ENCODE data around the gene HS6ST2. TPM values are rescaled to one million over a fixed set of nuclear protein-coding genes. Genes with fewer than 3 reads are reported as not detected.

The HS6ST2 gene
- total RNA-seq, 1 experiment from 2014 or later, result 0.26 TPM

DNA sequence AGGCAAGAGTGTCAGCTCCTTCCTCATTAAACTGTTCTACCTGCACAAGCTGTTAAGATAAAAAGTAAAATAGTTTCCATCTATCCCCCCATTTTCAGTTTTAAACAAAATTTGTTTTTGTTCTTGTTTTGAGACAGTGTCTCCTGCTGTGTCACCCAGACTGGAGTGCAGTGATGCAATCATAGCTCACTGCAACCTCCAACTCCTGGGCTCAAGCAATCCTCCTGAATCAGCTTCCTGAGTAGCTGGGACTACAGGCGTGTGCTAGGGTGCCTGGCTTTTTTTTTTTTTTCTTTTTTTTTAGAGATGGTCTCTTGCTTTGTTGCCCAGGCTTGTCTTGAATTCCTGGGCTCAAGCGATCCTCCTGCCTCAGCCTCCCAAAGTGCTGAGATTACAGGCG, 105.4 kb downstream of the HS6ST2 start:
- POLR2A ChIA-PET, result no interaction called here
- CTCF ChIA-PET, result interaction anchor here (0.7 kb wide), 1 partner anchor 45 kb away, joined by 4 read pairs; no protein-coding TSS in a partner anchor
- in situ Hi-C loops (cut with HindIII; ENCODE audit: low pct_unique_long_range_greater_than_20kb, low sequenced_read_pairs), result no loop called here

DNA sequence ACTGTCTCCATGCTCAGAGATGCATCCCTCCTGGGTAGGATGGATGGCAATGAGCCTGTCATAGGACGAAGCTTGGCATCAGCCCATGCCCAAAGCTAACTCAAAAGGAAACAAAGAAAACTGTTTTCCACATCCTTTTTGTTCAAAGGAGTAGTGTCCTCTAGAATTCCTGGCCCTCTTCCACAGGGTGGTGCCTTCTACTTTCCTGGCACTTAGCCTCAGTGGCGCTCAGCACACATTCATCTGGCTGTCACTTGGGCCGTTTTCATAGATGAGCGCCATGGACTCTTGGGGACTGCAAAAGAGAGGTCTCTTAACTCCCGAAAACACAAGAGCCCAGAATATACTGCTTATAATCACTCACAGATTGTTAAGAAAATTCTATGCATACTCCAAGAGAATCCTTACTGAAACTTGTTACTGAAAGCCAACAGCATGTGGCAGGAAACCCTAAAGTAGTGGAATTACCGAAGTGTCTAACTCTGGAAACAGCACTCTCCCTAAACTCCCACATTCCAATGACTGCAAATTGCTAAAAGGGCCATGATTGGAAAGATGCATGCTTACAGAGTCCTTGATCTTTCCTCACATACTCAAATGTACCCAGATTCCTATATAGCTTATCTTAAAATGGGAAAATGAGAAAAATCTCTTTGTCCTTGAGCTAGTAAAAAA, 110.0 kb downstream of the HS6ST2 start:
- Histone ChIP-seq H3K36me3 (ENCODE audit: control insufficient read depth, insufficient read depth, low read length) (no peaks in the 10 kb centered on the region), H3K4me1 (ENCODE audit: control insufficient read depth, insufficient read depth, low read length) (no peaks in the 10 kb centered on the region), H3K27me3 (ENCODE audit: control insufficient read depth, insufficient read depth, low read length) (no peaks in the 10 kb centered on the region), H3K27ac (ENCODE audit: low read length) (no peak overlapping the region), H3K4me3 (ENCODE audit: low read depth in 2 of 2, low read length in 2 of 2) (no peak overlapping the region), H3K9me3 (ENCODE audit: control insufficient read depth, insufficient read depth, low read depth, low read length) (no peaks in the 10 kb centered on the region)
- in situ Hi-C loops (cut with HindIII; ENCODE audit: low pct_unique_long_range_greater_than_20kb, low sequenced_read_pairs) (no loop called here), intact Hi-C loops (cut with micrococcal nuclease; ENCODE audit: unreplicated experiment) (no loop called here)
- no peak for ATAC-seq
- CTCF ChIA-PET, result no interaction called here
- POLR2A ChIA-PET, result no interaction called here
- no peak for TF ChIP-seq POLR2AphosphoS5 (IDR thresholded peaks at IDR 0.05; ENCODE audit: low read depth, low read length)
- TF ChIP-seq, protein P1, sequence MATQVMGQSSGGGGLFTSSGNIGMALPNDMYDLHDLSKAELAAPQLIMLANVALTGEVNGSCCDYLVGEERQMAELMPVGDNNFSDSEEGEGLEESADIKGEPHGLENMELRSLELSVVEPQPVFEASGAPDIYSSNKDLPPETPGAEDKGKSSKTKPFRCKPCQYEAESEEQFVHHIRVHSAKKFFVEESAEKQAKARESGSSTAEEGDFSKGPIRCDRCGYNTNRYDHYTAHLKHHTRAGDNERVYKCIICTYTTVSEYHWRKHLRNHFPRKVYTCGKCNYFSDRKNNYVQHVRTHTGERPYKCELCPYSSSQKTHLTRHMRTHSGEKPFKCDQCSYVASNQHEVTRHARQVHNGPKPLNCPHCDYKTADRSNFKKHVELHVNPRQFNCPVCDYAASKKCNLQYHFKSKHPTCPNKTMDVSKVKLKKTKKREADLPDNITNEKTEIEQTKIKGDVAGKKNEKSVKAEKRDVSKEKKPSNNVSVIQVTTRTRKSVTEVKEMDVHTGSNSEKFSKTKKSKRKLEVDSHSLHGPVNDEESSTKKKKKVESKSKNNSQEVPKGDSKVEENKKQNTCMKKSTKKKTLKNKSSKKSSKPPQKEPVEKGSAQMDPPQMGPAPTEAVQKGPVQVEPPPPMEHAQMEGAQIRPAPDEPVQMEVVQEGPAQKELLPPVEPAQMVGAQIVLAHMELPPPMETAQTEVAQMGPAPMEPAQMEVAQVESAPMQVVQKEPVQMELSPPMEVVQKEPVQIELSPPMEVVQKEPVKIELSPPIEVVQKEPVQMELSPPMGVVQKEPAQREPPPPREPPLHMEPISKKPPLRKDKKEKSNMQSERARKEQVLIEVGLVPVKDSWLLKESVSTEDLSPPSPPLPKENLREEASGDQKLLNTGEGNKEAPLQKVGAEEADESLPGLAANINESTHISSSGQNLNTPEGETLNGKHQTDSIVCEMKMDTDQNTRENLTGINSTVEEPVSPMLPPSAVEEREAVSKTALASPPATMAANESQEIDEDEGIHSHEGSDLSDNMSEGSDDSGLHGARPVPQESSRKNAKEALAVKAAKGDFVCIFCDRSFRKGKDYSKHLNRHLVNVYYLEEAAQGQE (IDR thresholded peaks at IDR 0.05; ENCODE audit: insufficient read depth in 1 of 2, low read depth in 2 of 2, low read length in 1 of 2), result no peak
- TF ChIP-seq CTCF (IDR thresholded peaks at IDR 0.05), result no peak
- no peak for TF ChIP-seq TCF7L2 (IDR thresholded peaks at IDR 0.05; ENCODE audit: low read depth, low read length)
- no peak for TF ChIP-seq SIN3A (IDR thresholded peaks at IDR 0.05; ENCODE audit: borderline replicate concordance, insufficient read depth, low read depth, low read length)
- BruUV-seq (replicated peaks), result no TSS peak
- DNase-seq (ENCODE audit: low read depth, low spot score), result no peak

More for the DNA sequence above, 105.4 kb downstream of the HS6ST2 start:
- Histone ChIP-seq H3K27ac (ENCODE audit: low read length) (no peak overlapping the region), H3K4me3 (ENCODE audit: low read depth in 2 of 2, low read length in 2 of 2) (no peak overlapping the region), H3K36me3 (ENCODE audit: control insufficient read depth, insufficient read depth, low read length) (no peaks in the 10 kb centered on the region), H3K4me1 (ENCODE audit: control insufficient read depth, insufficient read depth, low read length) (no peaks in the 10 kb centered on the region), H3K9me3 (ENCODE audit: control insufficient read depth, insufficient read depth, low read depth, low read length) (no peaks in the 10 kb centered on the region), H3K27me3 (ENCODE audit: control insufficient read depth, insufficient read depth, low read length) (no peaks in the 10 kb centered on the region)
- TF ChIP-seq TCF7L2 (IDR thresholded peaks at IDR 0.05; ENCODE audit: low read depth, low read length) (no peak), SIN3A (IDR thresholded peaks at IDR 0.05; ENCODE audit: borderline replicate concordance, insufficient read depth, low read depth, low read length) (no peak), CTCF (IDR thresholded peaks at IDR 0.05) (no peak), POLR2AphosphoS5 (IDR thresholded peaks at IDR 0.05; ENCODE audit: low read depth, low read length) (no peak)
- TF ChIP-seq, protein P1 (IDR thresholded peaks at IDR 0.05; ENCODE audit: insufficient read depth in 1 of 2, low read depth in 2 of 2, low read length in 1 of 2), result no peak
- intact Hi-C loops (cut with micrococcal nuclease; ENCODE audit: unreplicated experiment), result no loop called here
- no TSS peak for BruUV-seq (replicated peaks)
- no peak for ATAC-seq
- DNase-seq (ENCODE audit: low read depth, low spot score), result no peak
